SK-N-SH treated with all-trans-retinoic acid at 6 μM for 48 hours (cell line): ENCODE measurements around the gene SPDL1.

Experiments used
- ATAC-seq: fragments of 200-7000 bp; cut with Tn5 transposase; 3 replicates; pipeline ENCODE4 v1.9.1; 2020; ENCODE audit warnings: mild to moderate bottlenecking, moderate library complexity
- ARNTL ChIP-seq: fragments of 450-650 bp; formaldehyde crosslinking; IDR thresholded peaks from 2 replicates; pipeline ENCODE4 v1.5.0; 2020; ENCODE audit warnings: low read depth, mild to moderate bottlenecking, moderate library complexity, borderline replicate concordance
- BACH2 ChIP-seq: fragments of 250-450 bp; sonication (Bioruptor Pico); IDR thresholded peaks from 2 replicates; pipeline ENCODE4 v1.9.0; 2021; ENCODE audit warnings: mild to moderate bottlenecking, borderline replicate concordance
- CSDC2 ChIP-seq: fragments of 250-450 bp; sonication (Bioruptor Pico); IDR thresholded peaks from 2 replicates; pipeline ENCODE4 v1.5.0; 2020; ENCODE audit warnings: mild to moderate bottlenecking, moderate library complexity
- ESRRG ChIP-seq: fragments of 250-450 bp; sonication (Bioruptor Pico); IDR thresholded peaks from 2 replicates; pipeline ENCODE4 v1.6.1; 2021; ENCODE audit warnings: mild to moderate bottlenecking
- GLIS3 ChIP-seq: fragments of 250-450 bp; sonication (Bioruptor Pico); IDR thresholded peaks from 2 replicates; pipeline ENCODE4 v1.5.0; 2020; ENCODE audit warnings: mild to moderate bottlenecking, moderate library complexity
- ISL1 ChIP-seq: fragments of 250-450 bp; sonication (Bioruptor Pico); IDR thresholded peaks from 2 replicates; pipeline ENCODE4 v2.1.2; 2022; ENCODE audit warnings: mild to moderate bottlenecking, moderate library complexity
- RARB ChIP-seq: fragments of 250-450 bp; sonication (Bioruptor Pico); IDR thresholded peaks from 2 replicates; pipeline ENCODE4 v1.8.0; 2021; ENCODE audit warnings: mild to moderate bottlenecking, moderate library complexity
- SNAI2 ChIP-seq: fragments of 250-450 bp; sonication (Bioruptor Pico); IDR thresholded peaks from 2 replicates; pipeline ENCODE4 v1.5.0; 2020; ENCODE audit warnings: mild to moderate bottlenecking, moderate library complexity
- TCF4 ChIP-seq: fragments of 250-450 bp; sonication (Bioruptor Pico); IDR thresholded peaks from 2 replicates; pipeline ENCODE4 v1.8.0; 2021; ENCODE audit warnings: mild to moderate bottlenecking, moderate library complexity, borderline replicate concordance
- TOX ChIP-seq: fragments of 250-450 bp; sonication (Bioruptor Pico); IDR thresholded peaks from 2 replicates; pipeline ENCODE4 v1.8.0; 2021; ENCODE audit warnings: mild to moderate bottlenecking, moderate library complexity, borderline replicate concordance
- ZC3H10 ChIP-seq: fragments of 250-450 bp; sonication (Bioruptor Pico); IDR thresholded peaks from 2 replicates; pipeline ENCODE4 v1.5.1; 2021; ENCODE audit warnings: mild to moderate bottlenecking, moderate library complexity
- ZFP3 ChIP-seq: fragments of 250-450 bp; sonication (Bioruptor Pico); IDR thresholded peaks from 2 replicates; pipeline ENCODE4 v1.5.0; 2020; ENCODE audit warnings: mild to moderate bottlenecking, moderate library complexity
- ZFP30 ChIP-seq: fragments of 450-650 bp; formaldehyde crosslinking; IDR thresholded peaks from 2 replicates; pipeline ENCODE4 v1.5.0; 2022; ENCODE audit warnings: mild to moderate bottlenecking, moderate library complexity
- ZNF565 ChIP-seq: fragments of 450-650 bp; formaldehyde crosslinking; conservative IDR thresholded peaks from 2 replicates; pipeline ENCODE4 v1.5.0; 2020; ENCODE audit warnings: low read depth, mild to moderate bottlenecking, moderate library complexity
- TF ChIP-seq, protein P1 (sequence below): fragments of 250-450 bp; sonication (Bioruptor Pico); IDR thresholded peaks from 2 replicates; pipeline ENCODE4 v1.5.1; 2021; ENCODE audit warnings: mild to moderate bottlenecking, moderate library complexity
- TF ChIP-seq, protein P2 (sequence below): fragments of 250-450 bp; sonication (Bioruptor Pico); IDR thresholded peaks from 2 replicates; pipeline ENCODE4 v1.8.0; 2020; ENCODE audit warnings: mild to moderate bottlenecking, moderate library complexity, borderline replicate concordance
- TF ChIP-seq, protein P3 (sequence below): fragments of 250-450 bp; sonication (Bioruptor Pico); IDR thresholded peaks from 2 replicates; pipeline ENCODE4 v1.5.0; 2020; ENCODE audit warnings: mild to moderate bottlenecking, moderate library complexity
- TF ChIP-seq, protein P4 (sequence below): fragments of 250-450 bp; sonication (Bioruptor Pico); IDR thresholded peaks from 2 replicates; pipeline ENCODE4 v1.8.0; 2021; ENCODE audit warnings: low read depth, mild to moderate bottlenecking, moderate library complexity, borderline replicate concordance
- TF ChIP-seq, protein P5 (sequence below): fragments of 250-450 bp; sonication (Bioruptor Pico); IDR thresholded peaks from 2 replicates; pipeline ENCODE4 v1.5.1; 2020; ENCODE audit warnings: low read depth, mild to moderate bottlenecking, moderate library complexity

The SPDL1 gene

DNA sequence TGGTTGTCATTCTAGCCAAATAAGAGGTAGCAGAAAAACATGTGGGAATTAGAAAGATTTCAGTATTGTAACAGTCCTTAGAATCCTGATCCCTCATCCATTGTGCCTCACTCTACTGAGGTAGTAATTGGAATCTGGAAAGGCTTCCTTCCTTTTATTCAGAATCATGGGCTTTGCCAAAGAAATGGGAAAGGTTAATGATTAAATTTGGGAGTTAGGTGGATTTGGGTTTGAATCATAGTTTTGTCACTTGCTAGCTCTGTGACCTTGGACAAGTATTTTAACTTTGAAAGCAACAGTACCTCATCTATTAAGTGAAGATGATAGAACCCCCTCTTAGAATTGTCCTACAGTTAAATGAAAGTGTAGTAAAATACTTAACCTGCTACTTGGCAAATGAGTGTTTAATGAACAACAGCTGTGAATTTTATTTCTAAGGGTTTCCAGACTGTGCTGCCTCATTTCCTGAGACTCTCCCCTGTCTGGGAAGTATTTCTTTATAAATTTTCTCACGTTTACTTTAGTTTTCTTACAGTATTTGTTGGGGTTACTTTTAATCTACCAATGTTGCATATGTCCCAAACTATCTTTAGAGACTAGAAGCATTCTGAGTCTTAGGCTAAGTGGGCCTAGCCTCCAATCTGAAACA lies 11.7 kb downstream of the SPDL1 start:
- TF ChIP-seq ZNF565: no peak
- TF ChIP-seq ZFP30: no peak
- TF ChIP-seq, protein P1, sequence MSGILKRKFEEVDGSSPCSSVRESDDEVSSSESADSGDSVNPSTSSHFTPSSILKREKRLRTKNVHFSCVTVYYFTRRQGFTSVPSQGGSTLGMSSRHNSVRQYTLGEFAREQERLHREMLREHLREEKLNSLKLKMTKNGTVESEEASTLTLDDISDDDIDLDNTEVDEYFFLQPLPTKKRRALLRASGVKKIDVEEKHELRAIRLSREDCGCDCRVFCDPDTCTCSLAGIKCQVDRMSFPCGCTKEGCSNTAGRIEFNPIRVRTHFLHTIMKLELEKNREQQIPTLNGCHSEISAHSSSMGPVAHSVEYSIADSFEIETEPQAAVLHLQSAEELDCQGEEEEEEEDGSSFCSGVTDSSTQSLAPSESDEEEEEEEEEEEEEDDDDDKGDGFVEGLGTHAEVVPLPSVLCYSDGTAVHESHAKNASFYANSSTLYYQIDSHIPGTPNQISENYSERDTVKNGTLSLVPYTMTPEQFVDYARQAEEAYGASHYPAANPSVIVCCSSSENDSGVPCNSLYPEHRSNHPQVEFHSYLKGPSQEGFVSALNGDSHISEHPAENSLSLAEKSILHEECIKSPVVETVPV (CRISPR knock-in tag): no peak
- no peak for TF ChIP-seq ZC3H10 (CRISPR knock-in tag)
- TF ChIP-seq SNAI2: no peak
- no peak for TF ChIP-seq ESRRG
- TF ChIP-seq ARNTL (CRISPR knock-in tag): no peak
- TF ChIP-seq, protein P2, sequence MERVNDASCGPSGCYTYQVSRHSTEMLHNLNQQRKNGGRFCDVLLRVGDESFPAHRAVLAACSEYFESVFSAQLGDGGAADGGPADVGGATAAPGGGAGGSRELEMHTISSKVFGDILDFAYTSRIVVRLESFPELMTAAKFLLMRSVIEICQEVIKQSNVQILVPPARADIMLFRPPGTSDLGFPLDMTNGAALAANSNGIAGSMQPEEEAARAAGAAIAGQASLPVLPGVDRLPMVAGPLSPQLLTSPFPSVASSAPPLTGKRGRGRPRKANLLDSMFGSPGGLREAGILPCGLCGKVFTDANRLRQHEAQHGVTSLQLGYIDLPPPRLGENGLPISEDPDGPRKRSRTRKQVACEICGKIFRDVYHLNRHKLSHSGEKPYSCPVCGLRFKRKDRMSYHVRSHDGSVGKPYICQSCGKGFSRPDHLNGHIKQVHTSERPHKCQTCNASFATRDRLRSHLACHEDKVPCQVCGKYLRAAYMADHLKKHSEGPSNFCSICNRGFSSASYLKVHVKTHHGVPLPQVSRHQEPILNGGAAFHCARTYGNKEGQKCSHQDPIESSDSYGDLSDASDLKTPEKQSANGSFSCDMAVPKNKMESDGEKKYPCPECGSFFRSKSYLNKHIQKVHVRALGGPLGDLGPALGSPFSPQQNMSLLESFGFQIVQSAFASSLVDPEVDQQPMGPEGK (CRISPR knock-in tag): no peak
- no peak for TF ChIP-seq GLIS3 (CRISPR knock-in tag)
- no peak for TF ChIP-seq RARB (CRISPR knock-in tag)
- TF ChIP-seq ISL1 (CRISPR knock-in tag): no peak
- TF ChIP-seq, protein P3, sequence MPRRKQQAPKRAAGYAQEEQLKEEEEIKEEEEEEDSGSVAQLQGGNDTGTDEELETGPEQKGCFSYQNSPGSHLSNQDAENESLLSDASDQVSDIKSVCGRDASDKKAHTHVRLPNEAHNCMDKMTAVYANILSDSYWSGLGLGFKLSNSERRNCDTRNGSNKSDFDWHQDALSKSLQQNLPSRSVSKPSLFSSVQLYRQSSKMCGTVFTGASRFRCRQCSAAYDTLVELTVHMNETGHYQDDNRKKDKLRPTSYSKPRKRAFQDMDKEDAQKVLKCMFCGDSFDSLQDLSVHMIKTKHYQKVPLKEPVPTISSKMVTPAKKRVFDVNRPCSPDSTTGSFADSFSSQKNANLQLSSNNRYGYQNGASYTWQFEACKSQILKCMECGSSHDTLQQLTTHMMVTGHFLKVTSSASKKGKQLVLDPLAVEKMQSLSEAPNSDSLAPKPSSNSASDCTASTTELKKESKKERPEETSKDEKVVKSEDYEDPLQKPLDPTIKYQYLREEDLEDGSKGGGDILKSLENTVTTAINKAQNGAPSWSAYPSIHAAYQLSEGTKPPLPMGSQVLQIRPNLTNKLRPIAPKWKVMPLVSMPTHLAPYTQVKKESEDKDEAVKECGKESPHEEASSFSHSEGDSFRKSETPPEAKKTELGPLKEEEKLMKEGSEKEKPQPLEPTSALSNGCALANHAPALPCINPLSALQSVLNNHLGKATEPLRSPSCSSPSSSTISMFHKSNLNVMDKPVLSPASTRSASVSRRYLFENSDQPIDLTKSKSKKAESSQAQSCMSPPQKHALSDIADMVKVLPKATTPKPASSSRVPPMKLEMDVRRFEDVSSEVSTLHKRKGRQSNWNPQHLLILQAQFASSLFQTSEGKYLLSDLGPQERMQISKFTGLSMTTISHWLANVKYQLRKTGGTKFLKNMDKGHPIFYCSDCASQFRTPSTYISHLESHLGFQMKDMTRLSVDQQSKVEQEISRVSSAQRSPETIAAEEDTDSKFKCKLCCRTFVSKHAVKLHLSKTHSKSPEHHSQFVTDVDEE (CRISPR knock-in tag): no peak
- TF ChIP-seq CSDC2 (CRISPR knock-in tag): no peak
- TF ChIP-seq, protein P4, sequence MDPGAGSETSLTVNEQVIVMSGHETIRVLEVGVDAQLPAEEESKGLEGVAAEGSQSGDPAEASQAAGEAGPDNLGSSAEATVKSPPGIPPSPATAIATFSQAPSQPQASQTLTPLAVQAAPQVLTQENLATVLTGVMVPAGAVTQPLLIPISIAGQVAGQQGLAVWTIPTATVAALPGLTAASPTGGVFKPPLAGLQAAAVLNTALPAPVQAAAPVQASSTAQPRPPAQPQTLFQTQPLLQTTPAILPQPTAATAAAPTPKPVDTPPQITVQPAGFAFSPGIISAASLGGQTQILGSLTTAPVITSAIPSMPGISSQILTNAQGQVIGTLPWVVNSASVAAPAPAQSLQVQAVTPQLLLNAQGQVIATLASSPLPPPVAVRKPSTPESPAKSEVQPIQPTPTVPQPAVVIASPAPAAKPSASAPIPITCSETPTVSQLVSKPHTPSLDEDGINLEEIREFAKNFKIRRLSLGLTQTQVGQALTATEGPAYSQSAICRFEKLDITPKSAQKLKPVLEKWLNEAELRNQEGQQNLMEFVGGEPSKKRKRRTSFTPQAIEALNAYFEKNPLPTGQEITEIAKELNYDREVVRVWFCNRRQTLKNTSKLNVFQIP (CRISPR knock-in tag): no peak
- no peak for TF ChIP-seq TCF4 (CRISPR knock-in tag)
- peak; percentile 18; the same call in 1 of the 3 replicates for ATAC-seq

DNA sequence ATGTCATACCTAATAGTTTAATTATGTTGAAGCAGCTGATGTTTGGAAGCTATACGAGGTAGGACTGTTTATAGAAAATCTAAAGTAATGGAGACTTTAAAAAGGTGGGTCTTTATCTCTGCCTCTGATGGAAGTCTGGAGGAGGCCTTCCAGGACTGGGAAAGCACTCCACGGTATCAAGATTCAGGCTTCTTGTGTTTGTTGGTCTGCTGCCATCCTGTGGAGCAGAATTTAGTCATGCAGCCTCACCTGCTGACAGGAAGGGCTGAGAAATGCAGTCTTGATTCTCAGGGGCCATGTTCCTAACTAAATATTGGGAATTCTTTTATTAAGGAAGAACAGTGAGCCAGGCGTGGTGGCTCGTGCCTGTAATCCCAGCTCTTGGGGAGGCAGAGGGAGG lies 15.9 kb downstream of the SPDL1 start:
- TF ChIP-seq, protein P4 (CRISPR knock-in tag): no peak
- TF ChIP-seq BACH2 (CRISPR knock-in tag) (no peak), ISL1 (CRISPR knock-in tag) (no peak), ESRRG (no peak), ZFP3 (CRISPR knock-in tag) (no peak), ZFP30 (no peak), TOX (CRISPR knock-in tag) (no peak), CSDC2 (CRISPR knock-in tag) (no peak), ARNTL (CRISPR knock-in tag) (no peak), GLIS3 (CRISPR knock-in tag) (no peak)
- TF ChIP-seq, protein P2 (CRISPR knock-in tag): no peak
- TF ChIP-seq, protein P5, sequence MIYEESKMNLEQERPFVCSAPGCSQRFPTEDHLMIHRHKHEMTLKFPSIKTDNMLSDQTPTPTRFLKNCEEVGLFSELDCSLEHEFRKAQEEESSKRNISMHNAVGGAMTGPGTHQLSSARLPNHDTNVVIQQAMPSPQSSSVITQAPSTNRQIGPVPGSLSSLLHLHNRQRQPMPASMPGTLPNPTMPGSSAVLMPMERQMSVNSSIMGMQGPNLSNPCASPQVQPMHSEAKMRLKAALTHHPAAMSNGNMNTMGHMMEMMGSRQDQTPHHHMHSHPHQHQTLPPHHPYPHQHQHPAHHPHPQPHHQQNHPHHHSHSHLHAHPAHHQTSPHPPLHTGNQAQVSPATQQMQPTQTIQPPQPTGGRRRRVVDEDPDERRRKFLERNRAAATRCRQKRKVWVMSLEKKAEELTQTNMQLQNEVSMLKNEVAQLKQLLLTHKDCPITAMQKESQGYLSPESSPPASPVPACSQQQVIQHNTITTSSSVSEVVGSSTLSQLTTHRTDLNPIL (CRISPR knock-in tag): no peak
- ATAC-seq: no peak; the same call in 2 of the 3 replicates
